ENCODE results near the gene LETM1.
"Not testable (repeated sequence)": the region's sequence is repeated elsewhere in the genome, so short reads cannot be mapped to it uniquely, and the experiment has no call there.

Gene LETM1

GRCh38 chr4:1852904-1853623 lies 2.9 kb downstream of the LETM1 start:
- DNase-seq (no peak), ATAC-seq (replicated peaks) (no peak)
- Mint-ChIP-seq H3K36me3 (peaks cover 0 to 16% of the 10 kb centered on the region in 2 donors), H3K9me3 (no peaks in the 10 kb centered on the region), H3K4me3 (no peak overlapping the region), H3K27ac (no peak overlapping the region), H3K27me3 (no peaks in the 10 kb centered on the region), H3K4me1 (peaks cover 26 to 52% of the 10 kb centered on the region in 2 donors)

GRCh38 chr4:1851575-1852410 lies 4.2 kb downstream of the LETM1 start:
- H3K27me3 Mint-ChIP-seq = no peaks in the 10 kb centered on the region
- no peaks in the 10 kb centered on the region for H3K9me3 Mint-ChIP-seq
- H3K27ac Mint-ChIP-seq = no peak overlapping the region
- DNase-seq (no peak), ATAC-seq (replicated peaks) (no peak)
- H3K4me3 Mint-ChIP-seq = no peak overlapping the region
- peaks cover 4 to 24% of the 10 kb centered on the region in 2 donors for H3K36me3 Mint-ChIP-seq
- H3K4me1 Mint-ChIP-seq = peaks cover 21 to 49% of the 10 kb centered on the region in 2 donors

GRCh38 chr4:1851160-1851559 lies 4.8 kb downstream of the LETM1 start:
- Mint-ChIP-seq H3K4me1 (peaks cover 23 to 52% of the 10 kb centered on the region in 2 donors), H3K9me3 (no peaks in the 10 kb centered on the region), H3K27me3 (no peaks in the 10 kb centered on the region), H3K27ac (no peak overlapping the region), H3K36me3 (peaks cover 8 to 29% of the 10 kb centered on the region in 2 donors), H3K4me3 (no peak overlapping the region)
- DNase-seq (no peak), ATAC-seq (replicated peaks) (no peak)

GRCh38 chr4:1850276-1850675 lies 5.7 kb downstream of the LETM1 start:
- H3K27me3 Mint-ChIP-seq = no peaks in the 10 kb centered on the region
- H3K36me3 Mint-ChIP-seq = peaks cover 10 to 29% of the 10 kb centered on the region in 2 donors
- ATAC-seq (replicated peaks) (no peak), DNase-seq (no peak)
- no peak overlapping the region for H3K27ac Mint-ChIP-seq
- H3K9me3 Mint-ChIP-seq = no peaks in the 10 kb centered on the region
- H3K4me1 Mint-ChIP-seq = peaks cover 23 to 52% of the 10 kb centered on the region in 2 donors
- H3K4me3 Mint-ChIP-seq = no peak overlapping the region

GRCh38 chr4:1846580-1846979 lies 9.4 kb downstream of the LETM1 start:
- no peak overlapping the region for H3K4me3 Mint-ChIP-seq
- DNase-seq (no peak), ATAC-seq (replicated peaks) (peak; percentile 55 to 57)
- peaks cover 16 to 38% of the 10 kb centered on the region in 2 donors for H3K4me1 Mint-ChIP-seq
- peak overlapping the region; percentile 42 for H3K27ac Mint-ChIP-seq
- H3K27me3 Mint-ChIP-seq = no peaks in the 10 kb centered on the region
- H3K36me3 Mint-ChIP-seq = peaks cover 29 to 41% of the 10 kb centered on the region in 2 donors
- no peaks in the 10 kb centered on the region for H3K9me3 Mint-ChIP-seq

- not testable (repeated sequence) for H3K27me3 Mint-ChIP-seq; ATAC-seq (replicated peaks); H3K9me3 Mint-ChIP-seq; H3K4me3 Mint-ChIP-seq; DNase-seq; H3K27ac Mint-ChIP-seq
- peaks cover 13 to 29% of the 10 kb centered on the region in 2 donors for H3K4me1 Mint-ChIP-seq
- peaks cover 37 to 45% of the 10 kb centered on the region in 2 donors for H3K36me3 Mint-ChIP-seq
These were observed 11.3 kb downstream of the LETM1 start for GRCh38 chr4:1844618-1845017.

GRCh38 chr4:1843852-1844251 lies 12.1 kb downstream of the LETM1 start:
- DNase-seq = no peak
- Mint-ChIP-seq H3K9me3 (no peaks in the 10 kb centered on the region), H3K36me3 (peaks cover 42 to 51% of the 10 kb centered on the region in 2 donors), H3K27me3 (no peaks in the 10 kb centered on the region), H3K4me3 (no peak overlapping the region), H3K4me1 (peaks cover 13 to 29% of the 10 kb centered on the region in 2 donors), H3K27ac (no peak overlapping the region)
- no peak for ATAC-seq (replicated peaks)

GRCh38 chr4:1842993-1843448 lies 12.9 kb downstream of the LETM1 start:
- H3K27me3 Mint-ChIP-seq = no peaks in the 10 kb centered on the region
- no peaks in the 10 kb centered on the region for H3K9me3 Mint-ChIP-seq
- H3K4me3 Mint-ChIP-seq = no peak overlapping the region
- no peak for DNase-seq
- H3K36me3 Mint-ChIP-seq = peaks cover 47 to 57% of the 10 kb centered on the region in 2 donors
- no peak for ATAC-seq (replicated peaks)
- no peak overlapping the region for H3K27ac Mint-ChIP-seq
- peaks cover 13 to 29% of the 10 kb centered on the region in 2 donors for H3K4me1 Mint-ChIP-seq

GRCh38 chr4:1842339-1842895 lies 13.5 kb downstream of the LETM1 start:
- Mint-ChIP-seq H3K27ac (no peak overlapping the region), H3K4me1 (peaks cover 13 to 29% of the 10 kb centered on the region in 2 donors), H3K36me3 (peaks cover 46 to 56% of the 10 kb centered on the region in 2 donors)

GRCh38 chr4:1841887-1842210 lies 14.1 kb downstream of the LETM1 start:
- Mint-ChIP-seq H3K27me3 (no peaks in the 10 kb centered on the region), H3K27ac (no peak overlapping the region), H3K9me3 (no peaks in the 10 kb centered on the region), H3K4me3 (no peak overlapping the region), H3K4me1 (peaks cover 12 to 24% of the 10 kb centered on the region in 2 donors), H3K36me3 (peaks cover 47 to 54% of the 10 kb centered on the region in 2 donors)
- ATAC-seq (replicated peaks) (no peak), DNase-seq (no peak)

More at GRCh38 chr4:1842339-1842895, 13.5 kb downstream of the LETM1 start:
- no peak for DNase-seq
- H3K9me3 Mint-ChIP-seq = no peaks in the 10 kb centered on the region
- H3K4me3 Mint-ChIP-seq = no peak overlapping the region
- no peak for ATAC-seq (replicated peaks)
- no peaks in the 10 kb centered on the region for H3K27me3 Mint-ChIP-seq

- Mint-ChIP-seq H3K4me3 (no peak overlapping the region), H3K36me3 (peaks cover 43 to 51% of the 10 kb centered on the region in 2 donors), H3K27me3 (no peaks in the 10 kb centered on the region), H3K4me1 (peaks cover 10 to 19% of the 10 kb centered on the region in 2 donors), H3K9me3 (no peaks in the 10 kb centered on the region), H3K27ac (no peak overlapping the region)
- DNase-seq = no peak
- no peak for ATAC-seq (replicated peaks)
These were observed 14.6 kb downstream of the LETM1 start for GRCh38 chr4:1841201-1841886.

GRCh38 chr4:1839282-1839681 lies 16.7 kb downstream of the LETM1 start:
- peaks cover 46 to 54% of the 10 kb centered on the region in 2 donors for H3K36me3 Mint-ChIP-seq
- peaks cover 14 to 30% of the 10 kb centered on the region in 2 donors for H3K4me1 Mint-ChIP-seq
- no peak for DNase-seq
- H3K27me3 Mint-ChIP-seq = no peaks in the 10 kb centered on the region
- H3K4me3 Mint-ChIP-seq = no peak overlapping the region
- no peaks in the 10 kb centered on the region for H3K9me3 Mint-ChIP-seq
- no peak overlapping the region for H3K27ac Mint-ChIP-seq
- ATAC-seq (replicated peaks) = no peak

GRCh38 chr4:1837069-1837468 lies 18.9 kb downstream of the LETM1 start:
- ATAC-seq (replicated peaks) = no peak
- Mint-ChIP-seq H3K4me3 (no peak overlapping the region), H3K4me1 (peaks cover 22 to 33% of the 10 kb centered on the region in 2 donors), H3K9me3 (no peaks in the 10 kb centered on the region), H3K36me3 (peaks cover 44 to 49% of the 10 kb centered on the region in 2 donors), H3K27me3 (no peaks in the 10 kb centered on the region), H3K27ac (peak overlapping the region; percentile 14)
- DNase-seq = no peak

GRCh38 chr4:1836650-1837049 lies 19.3 kb downstream of the LETM1 start:
- H3K27ac Mint-ChIP-seq = no peak overlapping the region
- H3K4me1 Mint-ChIP-seq = peaks cover 21 to 29% of the 10 kb centered on the region in 2 donors
- no peak for ATAC-seq (replicated peaks)
- DNase-seq = no peak
- H3K36me3 Mint-ChIP-seq = peaks cover 46 to 49% of the 10 kb centered on the region in 2 donors
- no peak overlapping the region for H3K4me3 Mint-ChIP-seq
- no peaks in the 10 kb centered on the region for H3K27me3 Mint-ChIP-seq
- H3K9me3 Mint-ChIP-seq = no peaks in the 10 kb centered on the region
